ENCODE results near the gene IER3IP1.

IER3IP1 gene

DNA sequence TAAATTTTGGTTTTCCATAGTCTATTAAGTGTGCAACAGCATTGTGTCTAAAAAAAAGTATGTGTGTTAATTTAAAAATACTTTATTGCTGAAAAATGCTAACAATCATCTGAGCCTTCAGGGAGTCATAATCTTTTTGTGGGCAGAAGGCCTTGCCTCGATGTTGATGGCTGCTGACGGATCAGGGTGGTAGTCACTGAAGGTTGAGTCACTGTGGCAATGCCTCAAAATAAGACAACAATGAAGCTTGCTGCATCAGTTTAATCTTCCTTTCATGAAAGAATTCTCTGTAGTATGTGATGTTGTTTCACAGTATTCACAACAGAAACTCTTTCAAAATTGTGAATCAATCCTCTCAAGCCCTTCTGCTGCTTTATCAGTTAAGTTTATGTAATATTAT is 57.2 kb downstream of the IER3IP1 start:
- Histone ChIP-seq H3K27ac (ENCODE audit: low read length, poor library complexity, severe bottlenecking) (no peak overlapping the region), H3K9ac (ENCODE audit: low read length) (no peak overlapping the region), H3K23ac (ENCODE audit: low read length in 2 of 2) (no peak overlapping the region), H2AK5ac (ENCODE audit: low read length, severe bottlenecking) (no peak overlapping the region), H3K27me3 (ENCODE audit: control insufficient read depth in 1 of 2, insufficient read depth in 1 of 2, low read length in 2 of 2) (no peaks in the 10 kb centered on the region), H4K8ac (ENCODE audit: low read length) (no peak overlapping the region), H3K4ac (ENCODE audit: low read depth in 1 of 2, low read length in 2 of 2) (no peak overlapping the region), H2BK15ac (ENCODE audit: low read depth, poor library complexity, severe bottlenecking) (no peak overlapping the region), H3K4me2 (ENCODE audit: low read length, poor library complexity, severe bottlenecking) (no peak overlapping the region), H3K9me3 (ENCODE audit: control insufficient read depth, low read length) (no peaks in the 10 kb centered on the region), H3K4me3 (ENCODE audit: insufficient read depth in 1 of 2, low read depth in 1 of 2, low read length in 2 of 2) (no peak overlapping the region), H3K18ac (ENCODE audit: low read depth in 1 of 2, low read length in 2 of 2) (no peak overlapping the region), H4K91ac (ENCODE audit: low read length) (no peak overlapping the region), H2AFZ (ENCODE audit: low read depth, low read length) (no peak overlapping the region), H3K79me1 (replicated peaks; ENCODE audit: low read length, poor library complexity, severe bottlenecking) (peaks cover 15% of the 10 kb centered on the region), H2BK120ac (ENCODE audit: low read depth, low read length) (no peak overlapping the region), H3K14ac (ENCODE audit: low read length in 2 of 2) (no peak overlapping the region), H2BK5ac (ENCODE audit: low read depth, low read length, poor library complexity, severe bottlenecking) (no peak overlapping the region), H3K4me1 (ENCODE audit: control insufficient read depth, insufficient read depth, low read depth, low read length) (no peaks in the 10 kb centered on the region), H2BK12ac (ENCODE audit: low read length in 2 of 2) (no peak overlapping the region), H3K36me3 (ENCODE audit: control insufficient read depth in 1 of 2, insufficient read depth in 2 of 2, low read depth in 1 of 2, low read length in 2 of 2) (peaks cover 3 to 37% of the 10 kb centered on the region in 2 experiments)
- WGBS: 88% methylated on average over 2 of the region's 2 CpGs
- no peak for DNase-seq

DNA sequence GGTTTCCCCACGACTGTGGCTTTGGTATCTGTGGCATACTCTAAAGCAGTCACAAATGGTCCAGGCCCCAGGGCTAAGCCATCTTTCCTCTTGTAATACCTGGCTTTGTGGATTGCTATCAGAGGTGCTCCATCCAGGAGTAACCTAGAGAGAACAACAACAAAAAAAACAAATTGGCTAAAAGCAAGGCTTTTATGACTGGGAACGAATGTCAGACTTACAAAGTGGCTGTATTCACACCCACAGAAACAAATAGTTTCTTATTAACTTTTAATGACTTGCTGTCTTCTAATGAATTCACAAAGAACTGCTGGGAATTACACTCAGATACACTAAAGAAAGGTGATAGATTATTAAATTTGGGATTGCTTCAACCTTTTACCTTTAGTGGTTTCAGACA is 61.0 kb downstream of the IER3IP1 start:
- DNase-seq: no peak
- 97% methylated on average over 2 of the region's 2 CpGs for WGBS
- H2AK5ac ChIP-seq (ENCODE audit: low read length, severe bottlenecking): no peak overlapping the region
- no peak overlapping the region for H3K23ac ChIP-seq (ENCODE audit: low read length in 2 of 2)
- no peak overlapping the region for H3K4ac ChIP-seq (ENCODE audit: low read depth in 1 of 2, low read length in 2 of 2)
- H2BK12ac ChIP-seq (ENCODE audit: low read length in 2 of 2): no peak overlapping the region
- H2AFZ ChIP-seq (ENCODE audit: low read depth, low read length): no peak overlapping the region
- H2BK120ac ChIP-seq (ENCODE audit: low read depth, low read length): no peak overlapping the region
- no peak overlapping the region for H4K91ac ChIP-seq (ENCODE audit: low read length)
- no peaks in the 10 kb centered on the region for H3K27me3 ChIP-seq (ENCODE audit: control insufficient read depth in 1 of 2, insufficient read depth in 1 of 2, low read length in 2 of 2)
- H3K4me2 ChIP-seq (ENCODE audit: low read length, poor library complexity, severe bottlenecking): no peak overlapping the region
- H2BK5ac ChIP-seq (ENCODE audit: low read depth, low read length, poor library complexity, severe bottlenecking): no peak overlapping the region
- no peak overlapping the region for H2BK15ac ChIP-seq (ENCODE audit: low read depth, poor library complexity, severe bottlenecking)
- H3K9ac ChIP-seq (ENCODE audit: low read length): no peak overlapping the region
- H3K79me1 ChIP-seq (replicated peaks; ENCODE audit: low read length, poor library complexity, severe bottlenecking): peaks cover 13% of the 10 kb centered on the region
- no peaks in the 10 kb centered on the region for H3K4me1 ChIP-seq (ENCODE audit: control insufficient read depth, insufficient read depth, low read depth, low read length)
- H3K27ac ChIP-seq (ENCODE audit: low read length, poor library complexity, severe bottlenecking): no peak overlapping the region
- peaks cover 6 to 65% of the 10 kb centered on the region in 2 experiments for H3K36me3 ChIP-seq (ENCODE audit: control insufficient read depth in 1 of 2, insufficient read depth in 2 of 2, low read depth in 1 of 2, low read length in 2 of 2)
- H3K4me3 ChIP-seq (ENCODE audit: insufficient read depth in 1 of 2, low read depth in 1 of 2, low read length in 2 of 2): no peak overlapping the region
- H4K8ac ChIP-seq (ENCODE audit: low read length): no peak overlapping the region
- H3K14ac ChIP-seq (ENCODE audit: low read length in 2 of 2): no peak overlapping the region
- no peak overlapping the region for H3K18ac ChIP-seq (ENCODE audit: low read depth in 1 of 2, low read length in 2 of 2)
- no peaks in the 10 kb centered on the region for H3K9me3 ChIP-seq (ENCODE audit: control insufficient read depth, low read length)

DNA sequence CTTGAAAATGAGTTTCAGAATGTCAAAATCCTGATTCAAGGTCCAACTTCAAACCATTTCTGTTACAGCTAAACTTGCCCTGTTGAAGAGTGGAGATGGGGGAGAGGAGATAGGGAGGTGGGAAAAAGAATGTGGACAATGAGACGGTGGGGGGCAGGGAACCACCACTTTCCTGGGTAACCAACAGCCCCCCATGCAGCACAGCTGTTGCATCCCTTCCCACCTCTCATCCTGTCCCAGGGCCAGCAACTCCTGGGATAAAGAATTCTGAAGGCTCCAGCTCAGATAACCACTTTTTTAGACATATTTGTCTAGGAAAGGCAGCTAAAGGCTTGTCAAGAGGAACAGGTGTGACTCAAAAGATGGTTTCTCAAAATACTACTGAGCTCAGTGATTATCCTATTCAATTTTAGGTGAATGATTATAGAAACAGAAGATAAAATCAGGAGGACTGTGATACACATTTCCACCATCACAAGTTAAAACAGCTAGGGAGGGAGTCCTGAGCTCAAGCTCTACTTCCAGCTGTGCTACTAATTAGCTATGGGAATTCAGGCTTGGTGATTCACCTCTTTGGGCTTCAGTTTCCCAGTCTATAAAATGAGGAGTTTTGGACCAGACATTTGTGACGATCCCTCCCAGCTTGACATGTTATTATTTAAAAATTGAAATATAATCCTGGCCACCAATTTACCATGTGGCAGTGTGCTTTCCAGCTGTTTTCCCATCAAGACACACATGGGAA is 62.2 kb downstream of the IER3IP1 start:
- H2BK12ac ChIP-seq (ENCODE audit: low read length in 2 of 2): no peak overlapping the region
- H2BK120ac ChIP-seq (ENCODE audit: low read depth, low read length): no peak overlapping the region

DNA sequence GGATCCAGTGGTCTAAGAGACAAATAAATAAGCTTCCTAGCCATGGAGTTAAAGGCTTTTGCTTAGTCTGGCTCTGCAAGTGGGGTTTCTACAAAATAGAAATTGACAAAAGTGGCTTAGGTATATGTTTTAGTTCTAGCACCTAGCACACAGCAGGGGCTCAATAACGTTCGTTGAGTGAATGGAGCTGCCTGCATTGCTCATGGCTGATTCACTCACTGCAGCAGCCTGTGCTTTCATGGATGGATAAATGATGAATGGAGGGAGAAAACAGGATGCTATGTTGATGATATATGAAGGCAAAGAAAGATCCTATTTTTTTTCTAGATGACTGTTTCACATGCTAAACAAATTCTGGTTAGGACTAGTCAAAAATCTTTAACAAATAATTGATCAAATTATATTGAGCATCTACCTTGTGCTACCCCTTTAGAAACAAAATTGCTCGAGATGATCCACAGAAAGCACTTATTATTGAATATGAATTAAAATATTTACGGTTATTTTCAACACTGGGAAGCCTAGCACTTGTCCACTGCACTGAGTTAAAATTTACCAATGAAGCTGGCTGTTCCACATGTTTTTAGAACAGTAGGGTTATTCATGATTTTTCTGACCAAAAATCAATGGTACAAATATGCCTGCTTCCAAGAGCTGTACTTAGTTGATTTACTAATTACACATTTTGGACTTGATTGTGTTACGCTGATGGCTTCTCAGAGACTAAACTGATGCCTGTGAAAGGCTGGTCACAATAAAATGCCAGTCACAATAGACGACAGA is 65.5 kb downstream of the IER3IP1 start:
- Histone ChIP-seq H2BK5ac (ENCODE audit: low read depth, low read length, poor library complexity, severe bottlenecking) (no peak overlapping the region), H2BK120ac (ENCODE audit: low read depth, low read length) (no peak overlapping the region), H3K14ac (ENCODE audit: low read length in 2 of 2) (no peak overlapping the region), H3K9ac (ENCODE audit: low read length) (no peak overlapping the region), H3K18ac (ENCODE audit: low read depth in 1 of 2, low read length in 2 of 2) (no peak overlapping the region), H3K79me1 (replicated peaks; ENCODE audit: low read length, poor library complexity, severe bottlenecking) (no peaks in the 10 kb centered on the region), H3K4me1 (ENCODE audit: control insufficient read depth, insufficient read depth, low read depth, low read length) (no peaks in the 10 kb centered on the region), H3K4me2 (ENCODE audit: low read length, poor library complexity, severe bottlenecking) (no peak overlapping the region), H4K8ac (ENCODE audit: low read length) (no peak overlapping the region), H3K4ac (ENCODE audit: low read depth in 1 of 2, low read length in 2 of 2) (no peak overlapping the region), H3K23ac (ENCODE audit: low read length in 2 of 2) (no peak overlapping the region), H3K36me3 (ENCODE audit: control insufficient read depth in 1 of 2, insufficient read depth in 2 of 2, low read depth in 1 of 2, low read length in 2 of 2) (peaks cover 12 to 87% of the 10 kb centered on the region in 2 experiments), H3K9me3 (ENCODE audit: control insufficient read depth, low read length) (no peaks in the 10 kb centered on the region), H4K91ac (ENCODE audit: low read length) (no peak overlapping the region), H2AFZ (ENCODE audit: low read depth, low read length) (no peak overlapping the region), H3K27me3 (ENCODE audit: control insufficient read depth in 1 of 2, insufficient read depth in 1 of 2, low read length in 2 of 2) (no peaks in the 10 kb centered on the region), H2BK12ac (ENCODE audit: low read length in 2 of 2) (no peak overlapping the region), H3K4me3 (ENCODE audit: insufficient read depth in 1 of 2, low read depth in 1 of 2, low read length in 2 of 2) (no peak overlapping the region), H2BK15ac (ENCODE audit: low read depth, poor library complexity, severe bottlenecking) (no peak overlapping the region), H2AK5ac (ENCODE audit: low read length, severe bottlenecking) (no peak overlapping the region), H3K27ac (ENCODE audit: low read length, poor library complexity, severe bottlenecking) (no peak overlapping the region)
- DNase-seq: no peak
- 70% methylated on average over 4 of the region's 6 CpGs for WGBS

More for the DNA sequence above, 62.2 kb downstream of the IER3IP1 start:
- Histone ChIP-seq H3K36me3 (ENCODE audit: control insufficient read depth in 1 of 2, insufficient read depth in 2 of 2, low read depth in 1 of 2, low read length in 2 of 2) (peaks cover 8 to 71% of the 10 kb centered on the region in 2 experiments), H3K4me1 (ENCODE audit: control insufficient read depth, insufficient read depth, low read depth, low read length) (no peaks in the 10 kb centered on the region), H3K9me3 (ENCODE audit: control insufficient read depth, low read length) (no peaks in the 10 kb centered on the region), H3K4me3 (ENCODE audit: insufficient read depth in 1 of 2, low read depth in 1 of 2, low read length in 2 of 2) (no peak overlapping the region), H3K27me3 (ENCODE audit: control insufficient read depth in 1 of 2, insufficient read depth in 1 of 2, low read length in 2 of 2) (no peaks in the 10 kb centered on the region), H3K4me2 (ENCODE audit: low read length, poor library complexity, severe bottlenecking) (no peak overlapping the region), H3K27ac (ENCODE audit: low read length, poor library complexity, severe bottlenecking) (no peak overlapping the region), H4K91ac (ENCODE audit: low read length) (no peak overlapping the region), H3K9ac (ENCODE audit: low read length) (no peak overlapping the region), H3K23ac (ENCODE audit: low read length in 2 of 2) (no peak overlapping the region), H2BK15ac (ENCODE audit: low read depth, poor library complexity, severe bottlenecking) (no peak overlapping the region), H2BK5ac (ENCODE audit: low read depth, low read length, poor library complexity, severe bottlenecking) (no peak overlapping the region), H4K8ac (ENCODE audit: low read length) (no peak overlapping the region), H2AFZ (ENCODE audit: low read depth, low read length) (no peak overlapping the region), H3K4ac (ENCODE audit: low read depth in 1 of 2, low read length in 2 of 2) (no peak overlapping the region), H3K14ac (ENCODE audit: low read length in 2 of 2) (no peak overlapping the region), H3K18ac (ENCODE audit: low read depth in 1 of 2, low read length in 2 of 2) (no peak overlapping the region), H2AK5ac (ENCODE audit: low read length, severe bottlenecking) (no peak overlapping the region), H3K79me1 (replicated peaks; ENCODE audit: low read length, poor library complexity, severe bottlenecking) (peaks cover 12% of the 10 kb centered on the region)
- DNase-seq: no peak
- 80% methylated on average over 1 of the region's 2 CpGs for WGBS

Data from mesenchymal stem cell (in vitro differentiated cells and primary cell).